ENCODE measurements around the gene KRT4.

The KRT4 gene

GRCh38 chr12:52836491-52837412, 22.8 kb upstream of the KRT4 start:
- no peak for DNase-seq

GRCh38 chr12:52836042-52836466, 22.1 kb upstream of the KRT4 start:
- peak; percentile 40 for DNase-seq

DNA sequence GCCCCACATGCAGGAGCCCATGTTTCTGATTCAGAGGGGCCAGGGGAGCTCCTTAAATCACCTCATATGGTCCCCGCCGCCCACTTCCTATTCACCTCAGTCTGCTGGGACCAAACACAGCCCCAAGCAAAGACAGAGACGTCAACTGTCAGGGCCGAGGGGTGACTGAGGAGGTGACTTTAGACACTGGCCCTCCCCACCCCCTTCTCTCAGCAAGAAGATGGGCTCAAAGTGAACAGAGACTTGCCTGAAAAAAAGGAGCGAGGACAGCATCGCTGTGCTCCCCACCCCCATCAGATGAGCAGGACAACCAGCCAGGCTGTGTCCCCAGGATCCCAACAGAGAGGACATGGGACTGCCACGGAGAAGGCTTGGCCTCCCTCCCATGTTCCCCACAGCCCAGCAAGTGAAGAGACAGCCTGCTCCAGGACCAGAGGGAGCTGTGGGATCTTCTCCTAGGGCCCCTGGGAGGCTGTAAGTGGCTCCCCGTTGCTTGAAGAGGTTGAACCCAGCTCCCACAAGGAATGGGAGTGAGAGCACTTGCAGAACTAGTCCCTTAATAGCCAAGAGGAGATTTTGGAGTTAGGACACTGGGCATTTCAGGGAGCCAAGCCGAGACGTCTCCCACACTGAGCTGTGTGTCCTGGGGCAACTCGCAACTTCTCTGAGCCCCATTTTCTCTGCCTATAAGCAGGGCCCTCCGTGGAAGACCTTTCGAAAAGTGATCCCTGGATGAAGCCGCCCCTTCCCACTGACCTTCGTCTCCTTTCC, 21.5 kb upstream of the KRT4 start:
- no peak for DNase-seq

GRCh38 chr12:52834727-52835001, 20.7 kb upstream of the KRT4 start:
- DNase-seq, result no peak

- DNase-seq, result no peak
Observed at GRCh38 chr12:52833922-52834726, 20.2 kb upstream of the KRT4 start, which contains the start of gene KRT79. Gene KRT79, minus strand, starts transcription at chr12:52834311. Its CDS starts 51 bp downstream, at chr12:52834260.

GRCh38 chr12:52832985-52833905, 19.3 kb upstream of the KRT4 start:
- DNase-seq, result no peak

- DNase-seq, result no peak
Observed at GRCh38 chr12:52832451-52832850, 18.5 kb upstream of the KRT4 start.

GRCh38 chr12:52831251-52831650, 17.3 kb upstream of the KRT4 start:
- no peak for DNase-seq

- DNase-seq, result no peak
Observed at GRCh38 chr12:52829986-52830770, 16.3 kb upstream of the KRT4 start.

GRCh38 chr12:52828591-52829021, 14.7 kb upstream of the KRT4 start:
- DNase-seq, result no peak

- DNase-seq, result no peak
Observed at GRCh38 chr12:52828156-52828555, 14.2 kb upstream of the KRT4 start.

DNA sequence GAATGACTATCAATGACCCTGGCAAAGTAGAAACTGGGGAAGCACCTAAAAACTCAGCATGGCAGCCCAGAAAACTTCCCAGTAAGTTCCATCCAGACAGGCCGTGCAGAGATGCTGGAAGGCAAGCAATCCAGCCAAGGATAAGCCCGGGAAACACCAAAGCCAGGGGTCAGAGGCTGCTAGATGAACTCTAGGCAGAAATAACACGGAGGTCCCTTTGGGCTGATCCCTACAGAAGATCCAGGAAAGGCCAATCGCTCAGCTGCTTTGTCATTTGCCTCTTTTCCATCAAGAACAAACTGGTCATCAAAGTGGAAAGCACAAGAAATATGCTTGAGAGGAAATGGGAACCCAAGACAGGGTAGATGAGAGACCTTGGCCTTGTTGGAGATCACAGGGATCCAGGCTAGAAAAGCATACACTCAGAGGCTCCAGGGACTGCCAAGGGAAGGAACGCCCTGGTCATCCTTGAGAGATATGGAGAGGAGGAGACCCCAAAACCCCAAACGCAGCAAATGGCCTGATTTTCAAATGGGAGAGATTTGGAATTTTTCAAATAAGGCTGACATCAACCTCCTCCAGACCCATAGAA, 13.7 kb upstream of the KRT4 start:
- DNase-seq, result no peak

DNA sequence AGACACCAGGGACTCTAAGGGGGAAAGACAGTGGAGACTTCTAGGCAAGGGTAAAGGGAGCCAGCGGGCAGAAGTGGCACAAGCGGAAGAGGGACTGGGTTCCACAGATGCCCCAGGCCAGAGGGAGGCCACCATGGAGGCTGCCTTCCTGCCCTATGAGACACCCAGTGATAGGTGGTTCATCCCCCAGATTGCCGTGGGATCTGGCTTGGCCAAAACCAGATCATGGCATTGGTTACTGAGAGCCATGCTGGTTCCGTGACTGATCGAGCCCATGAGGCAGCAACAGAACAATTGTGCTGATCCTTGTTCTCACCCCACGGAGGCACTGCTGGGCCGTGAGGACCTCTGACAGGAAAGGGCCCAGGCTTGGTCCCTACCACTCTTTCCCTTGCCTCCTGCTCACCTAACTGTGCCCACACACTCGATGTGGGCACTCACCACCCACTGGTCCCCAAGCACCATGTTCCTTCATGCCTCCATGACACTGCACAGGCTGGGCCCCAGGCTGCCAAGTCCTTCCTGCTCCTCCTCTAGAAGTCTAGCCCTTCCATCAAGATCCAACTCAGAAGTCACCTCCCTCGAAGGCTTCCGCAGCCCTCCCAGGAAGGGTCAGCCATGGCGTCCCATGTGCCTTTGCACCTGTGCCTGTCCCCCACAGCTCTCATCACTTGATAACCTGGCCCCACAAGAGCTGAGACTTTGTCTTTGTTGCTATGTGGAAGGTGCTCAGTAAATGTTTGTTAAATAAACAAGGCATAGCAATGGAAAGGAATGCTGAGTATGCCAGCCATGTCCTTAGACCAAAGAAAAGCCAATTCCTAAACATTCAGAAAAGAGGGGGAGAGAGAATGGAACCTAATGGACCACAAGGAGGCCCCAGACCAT, 12.9 kb upstream of the KRT4 start:
- DNase-seq, result no peak

DNA sequence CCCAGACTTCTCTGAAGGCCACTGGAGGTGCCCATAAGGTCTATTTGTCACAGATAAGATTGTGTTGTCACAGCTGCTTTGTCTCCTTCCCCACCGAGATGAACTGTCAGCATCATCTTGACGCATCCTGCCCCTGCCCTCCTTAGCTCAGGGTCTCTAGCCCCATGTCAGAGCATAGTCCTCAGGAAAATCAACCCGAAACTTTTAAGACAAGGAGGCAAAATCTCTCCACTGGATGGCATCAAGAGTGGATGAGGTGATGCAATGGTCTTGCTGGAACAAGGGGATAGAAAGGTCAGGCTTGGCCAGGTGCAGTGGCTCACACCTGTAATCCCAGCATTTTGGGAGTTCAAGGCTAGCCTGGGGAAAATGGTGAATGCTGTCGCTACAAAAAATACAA, 12.0 kb upstream of the KRT4 start:
- no peak for DNase-seq

GRCh38 chr12:52824741-52825410, 11.0 kb upstream of the KRT4 start:
- no peak for DNase-seq

DNA sequence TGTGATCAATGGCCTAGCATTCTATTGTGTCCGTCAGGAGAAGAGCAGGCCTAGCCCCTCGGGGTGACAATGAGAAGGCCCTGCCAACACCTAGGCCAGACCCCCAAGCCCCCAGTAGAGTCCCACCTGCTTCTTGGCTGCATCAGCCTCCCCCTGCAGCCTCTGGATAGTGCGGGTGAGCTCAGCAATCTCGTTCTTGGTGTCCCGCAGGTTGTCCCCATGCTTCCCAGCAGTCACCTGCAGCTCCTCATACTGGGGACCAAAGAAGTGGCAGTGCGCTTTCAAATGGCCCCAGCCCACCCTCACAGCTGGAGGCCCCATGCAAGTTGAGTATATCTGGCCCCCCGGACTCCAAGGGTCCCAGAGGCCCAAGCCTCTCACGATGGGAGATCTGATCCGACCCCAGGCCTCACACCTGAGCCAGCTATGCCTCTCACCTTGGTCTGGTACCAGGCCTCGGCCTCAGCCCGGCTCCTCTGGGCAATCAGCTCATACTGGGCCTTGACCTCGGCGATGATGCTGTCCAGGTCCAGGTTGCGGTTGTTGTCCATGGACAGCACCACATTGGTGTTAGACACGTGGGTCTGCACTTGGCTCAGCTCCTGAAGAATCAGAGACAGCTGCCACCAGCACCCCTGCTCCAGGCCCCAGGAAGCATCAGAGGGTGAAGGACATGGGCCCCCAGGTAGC, 10.0 kb upstream of the KRT4 start:
- DNase-seq, result no peak

DNA sequence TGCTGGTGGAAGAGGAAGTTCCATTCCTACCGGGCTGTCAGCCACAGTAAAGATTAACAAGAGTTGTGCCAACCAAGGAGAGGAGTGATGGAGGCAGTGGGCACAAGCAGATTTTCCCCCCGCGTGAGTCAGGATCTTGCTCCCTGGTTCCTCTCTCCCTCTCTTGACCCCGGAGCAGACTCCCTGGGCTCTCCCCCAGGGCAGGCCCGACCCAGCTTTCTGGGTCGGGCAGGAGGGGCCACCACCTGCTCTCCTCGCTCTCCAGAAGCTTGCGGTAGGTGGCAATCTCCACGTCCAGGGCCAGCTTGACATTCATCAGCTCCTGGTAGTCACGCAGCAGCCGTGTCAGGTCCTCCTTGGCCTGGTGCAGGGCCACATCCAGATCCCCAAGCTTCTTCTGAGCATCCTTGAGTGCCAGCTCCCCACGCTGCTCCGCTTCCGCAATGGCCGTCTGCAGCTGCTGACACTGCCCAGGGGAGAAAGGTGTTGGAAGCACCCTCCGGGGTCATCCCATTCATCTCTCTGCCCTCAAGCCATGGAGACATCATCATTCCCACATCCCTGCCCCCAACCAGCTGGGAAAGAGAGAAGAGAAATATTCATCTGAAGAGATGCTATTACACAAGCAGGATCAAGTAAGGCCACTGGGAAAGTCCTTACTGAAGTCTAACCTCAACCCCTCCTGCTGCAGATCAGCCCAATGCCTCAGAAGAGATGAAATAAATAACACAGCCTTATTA, 9.0 kb upstream of the KRT4 start:
- no peak for DNase-seq

Measured in stimulated activated naive CD4-positive, alpha-beta T cell treated with Interleukin-2 at 50 U/mL for 16 hours (primary cell).